ENCODE results near the gene MIPOL1. TPM values are rescaled to one million over a fixed set of nuclear protein-coding genes. Genes with fewer than 3 reads are reported as not detected.

MIPOL1 gene
- total RNA-seq, 1 donor, result 14.7 TPM

GRCh38 chr14:37539992-37540391 is 342.3 kb downstream of the MIPOL1 start:
- TF ChIP-seq, protein P1, sequence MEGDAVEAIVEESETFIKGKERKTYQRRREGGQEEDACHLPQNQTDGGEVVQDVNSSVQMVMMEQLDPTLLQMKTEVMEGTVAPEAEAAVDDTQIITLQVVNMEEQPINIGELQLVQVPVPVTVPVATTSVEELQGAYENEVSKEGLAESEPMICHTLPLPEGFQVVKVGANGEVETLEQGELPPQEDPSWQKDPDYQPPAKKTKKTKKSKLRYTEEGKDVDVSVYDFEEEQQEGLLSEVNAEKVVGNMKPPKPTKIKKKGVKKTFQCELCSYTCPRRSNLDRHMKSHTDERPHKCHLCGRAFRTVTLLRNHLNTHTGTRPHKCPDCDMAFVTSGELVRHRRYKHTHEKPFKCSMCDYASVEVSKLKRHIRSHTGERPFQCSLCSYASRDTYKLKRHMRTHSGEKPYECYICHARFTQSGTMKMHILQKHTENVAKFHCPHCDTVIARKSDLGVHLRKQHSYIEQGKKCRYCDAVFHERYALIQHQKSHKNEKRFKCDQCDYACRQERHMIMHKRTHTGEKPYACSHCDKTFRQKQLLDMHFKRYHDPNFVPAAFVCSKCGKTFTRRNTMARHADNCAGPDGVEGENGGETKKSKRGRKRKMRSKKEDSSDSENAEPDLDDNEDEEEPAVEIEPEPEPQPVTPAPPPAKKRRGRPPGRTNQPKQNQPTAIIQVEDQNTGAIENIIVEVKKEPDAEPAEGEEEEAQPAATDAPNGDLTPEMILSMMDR (IDR thresholded peaks at IDR 0.05; ENCODE audit: insufficient read depth, low read depth, low read length), result no peak

DNA sequence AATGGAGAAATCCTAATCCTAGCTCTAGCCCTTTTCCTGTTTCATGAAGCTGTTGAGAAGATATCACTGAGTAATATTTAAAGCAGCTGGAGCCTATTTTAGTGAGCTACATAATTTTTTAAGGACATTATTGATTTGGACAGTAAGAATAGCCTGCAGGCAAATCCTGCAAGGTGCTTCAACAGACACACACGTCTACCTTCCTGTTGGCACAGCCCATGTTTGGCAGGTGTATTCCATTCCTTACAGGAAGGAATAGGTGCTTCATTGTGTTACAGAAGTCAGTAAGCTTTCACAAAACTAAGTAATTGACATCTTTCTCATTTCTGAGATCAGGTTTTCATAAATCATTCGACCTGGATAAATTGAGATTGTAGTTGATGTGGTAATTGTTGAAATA is 346.7 kb downstream of the MIPOL1 start:
- TF ChIP-seq, protein P1 (IDR thresholded peaks at IDR 0.05; ENCODE audit: insufficient read depth, low read depth, low read length), result no peak

More at GRCh38 chr14:37539992-37540391, 342.3 kb downstream of the MIPOL1 start:
- no peak overlapping the region for H3K4me3 ChIP-seq (ENCODE audit: low read depth, low read length)
- no peak for DNase-seq (ENCODE audit: low read depth)

DNA sequence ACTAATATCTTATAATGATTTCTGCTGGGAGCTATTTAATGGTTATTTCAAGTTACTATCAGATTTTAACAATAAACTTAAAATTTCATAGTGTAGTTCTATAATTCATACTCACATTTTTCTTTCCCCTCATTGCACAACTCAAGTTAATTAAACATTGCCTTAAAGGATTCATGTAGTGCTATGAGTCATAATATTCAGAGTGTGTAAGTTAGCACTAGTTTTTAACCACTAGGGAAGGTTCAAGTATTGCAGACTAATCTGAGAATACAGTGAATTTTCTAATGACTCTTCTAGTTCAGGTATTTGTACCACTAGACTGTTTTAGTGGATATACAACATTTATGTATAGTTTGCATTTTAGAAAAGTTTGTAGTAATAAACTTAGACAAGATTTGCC is 347.4 kb downstream of the MIPOL1 start:
- peak; percentile 10 for DNase-seq (ENCODE audit: low read depth)
- H3K4me3 ChIP-seq (ENCODE audit: low read depth, low read length), result no peak overlapping the region
- TF ChIP-seq, protein P1 (IDR thresholded peaks at IDR 0.05; ENCODE audit: insufficient read depth, low read depth, low read length), result no peak

More for the DNA sequence above, 346.7 kb downstream of the MIPOL1 start:
- H3K4me3 ChIP-seq (ENCODE audit: low read depth, low read length), result no peak overlapping the region
- DNase-seq (ENCODE audit: low read depth), result no peak

DNA sequence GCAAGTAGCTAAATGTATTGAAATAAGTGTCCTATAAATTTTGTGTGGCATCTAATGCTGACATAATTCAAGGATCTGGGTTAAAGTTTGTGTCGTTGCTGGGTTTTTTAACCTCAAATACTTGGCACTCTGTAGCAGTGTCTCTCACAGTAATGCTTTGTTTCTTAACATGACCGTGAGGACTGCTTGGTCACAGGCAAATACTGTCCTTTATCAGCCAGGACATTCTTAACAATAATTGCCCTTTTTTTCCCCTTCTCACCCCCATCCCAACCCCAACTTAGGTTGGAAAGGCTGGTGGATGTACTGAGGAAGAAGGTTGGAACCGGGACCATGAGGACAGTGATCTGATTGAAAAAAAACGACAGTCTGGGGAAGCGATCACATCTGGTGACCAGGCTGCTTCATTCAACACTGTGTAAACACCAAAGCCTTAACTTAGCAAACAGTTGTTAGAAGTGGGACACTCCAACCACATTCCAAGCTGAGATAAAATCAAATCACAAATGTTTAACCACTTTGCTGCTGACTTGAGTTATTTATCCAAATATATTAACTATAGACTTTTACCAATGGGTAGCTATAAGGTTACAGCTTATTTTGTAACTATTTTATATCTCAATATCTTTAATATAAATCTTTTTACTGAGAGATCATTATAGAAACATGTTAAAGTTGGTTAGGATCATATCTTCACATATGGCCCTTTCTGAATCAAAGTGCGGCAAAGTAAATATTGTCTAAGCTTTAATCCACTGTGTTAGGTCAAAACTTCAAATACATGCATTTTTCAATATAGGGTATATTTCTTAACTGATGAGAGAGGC is 349.1 kb downstream of the MIPOL1 start:
- TF ChIP-seq, protein P1 (IDR thresholded peaks at IDR 0.05; ENCODE audit: insufficient read depth, low read depth, low read length), result no peak
- peak; percentile 56 for DNase-seq (ENCODE audit: low read depth)
- H3K4me3 ChIP-seq (ENCODE audit: low read depth, low read length), result no peak overlapping the region

DNA sequence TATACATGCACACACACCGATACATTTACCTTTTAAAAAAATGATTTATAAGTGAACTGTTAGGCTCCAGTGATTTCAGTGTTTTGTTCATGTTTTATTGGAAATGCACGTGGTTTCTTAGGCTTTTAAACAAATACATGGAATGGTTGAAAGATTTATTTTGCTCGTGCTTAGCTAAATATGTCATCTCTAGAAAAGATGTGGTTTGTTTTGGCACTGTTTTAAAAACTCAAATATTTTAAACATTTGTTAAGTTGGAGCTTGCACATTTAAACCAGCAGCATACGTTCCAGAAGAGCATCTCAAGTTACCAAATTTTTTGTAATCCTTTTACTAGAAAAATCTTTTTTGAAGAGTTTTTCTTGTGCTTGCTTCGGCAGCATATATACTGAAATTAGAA is 352.8 kb downstream of the MIPOL1 start:
- TF ChIP-seq, protein P1 (IDR thresholded peaks at IDR 0.05; ENCODE audit: insufficient read depth, low read depth, low read length), result no peak
- H3K4me3 ChIP-seq (ENCODE audit: low read depth, low read length), result no peak overlapping the region

GRCh38 chr14:37551119-37551518 is 353.4 kb downstream of the MIPOL1 start:
- H3K4me3 ChIP-seq (ENCODE audit: low read depth, low read length), result no peak overlapping the region
- TF ChIP-seq, protein P1 (IDR thresholded peaks at IDR 0.05; ENCODE audit: insufficient read depth, low read depth, low read length), result no peak
- DNase-seq (ENCODE audit: low read depth), result no peak

More for the DNA sequence above, 352.8 kb downstream of the MIPOL1 start:
- DNase-seq (ENCODE audit: low read depth), result peak; percentile 30

Measured in fibroblast of villous mesenchyme (primary cell).